Measurements from ENCODE around the gene USP10. TPM values are rescaled to one million over a fixed set of nuclear protein-coding genes. Genes with fewer than 3 reads are reported as not detected.

Gene USP10, protein sequence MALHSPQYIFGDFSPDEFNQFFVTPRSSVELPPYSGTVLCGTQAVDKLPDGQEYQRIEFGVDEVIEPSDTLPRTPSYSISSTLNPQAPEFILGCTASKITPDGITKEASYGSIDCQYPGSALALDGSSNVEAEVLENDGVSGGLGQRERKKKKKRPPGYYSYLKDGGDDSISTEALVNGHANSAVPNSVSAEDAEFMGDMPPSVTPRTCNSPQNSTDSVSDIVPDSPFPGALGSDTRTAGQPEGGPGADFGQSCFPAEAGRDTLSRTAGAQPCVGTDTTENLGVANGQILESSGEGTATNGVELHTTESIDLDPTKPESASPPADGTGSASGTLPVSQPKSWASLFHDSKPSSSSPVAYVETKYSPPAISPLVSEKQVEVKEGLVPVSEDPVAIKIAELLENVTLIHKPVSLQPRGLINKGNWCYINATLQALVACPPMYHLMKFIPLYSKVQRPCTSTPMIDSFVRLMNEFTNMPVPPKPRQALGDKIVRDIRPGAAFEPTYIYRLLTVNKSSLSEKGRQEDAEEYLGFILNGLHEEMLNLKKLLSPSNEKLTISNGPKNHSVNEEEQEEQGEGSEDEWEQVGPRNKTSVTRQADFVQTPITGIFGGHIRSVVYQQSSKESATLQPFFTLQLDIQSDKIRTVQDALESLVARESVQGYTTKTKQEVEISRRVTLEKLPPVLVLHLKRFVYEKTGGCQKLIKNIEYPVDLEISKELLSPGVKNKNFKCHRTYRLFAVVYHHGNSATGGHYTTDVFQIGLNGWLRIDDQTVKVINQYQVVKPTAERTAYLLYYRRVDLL
- total RNA-seq, result 10 to 100 TPM; 40.8 to 43.3 TPM
- polyA plus RNA-seq, result 10 to 100 TPM; 28.2 to 46.1 TPM

DNA sequence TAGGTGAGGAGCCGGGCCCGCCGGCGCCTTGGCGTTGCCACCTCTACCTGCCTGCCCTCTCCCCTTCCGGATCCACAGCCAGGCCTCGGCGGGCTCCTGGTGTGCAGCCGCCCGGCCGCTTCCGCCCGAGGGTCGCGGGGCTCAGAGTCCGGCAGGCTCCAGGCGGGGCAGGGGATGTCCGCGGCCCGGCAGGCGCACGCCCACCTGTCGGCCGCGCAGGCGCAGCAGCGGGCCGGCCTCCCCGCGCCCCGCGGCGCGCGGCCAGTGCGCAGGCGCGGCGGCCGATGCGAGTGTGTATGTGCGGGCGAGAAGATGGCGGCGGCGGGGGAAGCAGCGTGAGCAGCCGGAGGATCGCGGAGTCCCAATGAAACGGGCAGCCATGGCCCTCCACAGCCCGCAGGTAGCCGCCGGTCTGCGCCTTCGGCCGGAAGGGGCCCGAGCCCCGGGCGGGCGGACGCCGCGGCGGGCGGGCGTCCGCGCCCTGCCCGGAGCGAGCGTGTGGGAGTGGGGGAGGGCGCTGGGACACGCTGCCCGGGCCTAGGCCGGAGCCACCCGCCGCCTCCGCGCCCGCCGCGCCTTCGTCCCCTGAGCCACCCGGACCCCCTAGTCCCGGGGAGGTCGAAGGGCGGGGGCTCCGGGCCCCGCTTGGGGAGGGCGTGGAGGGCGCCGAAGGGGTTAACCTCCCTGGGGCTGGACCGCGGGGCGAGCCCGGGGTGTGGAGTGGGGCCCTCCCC, at the start of gene USP10:
USP10 (plus strand) TSS at position 289 of the 734 bp plus-strand sequence; CDS start at position 380, 91 bp downstream.
- Histone ChIP-seq H3K27ac (ENCODE audit: low read depth in 1 of 2, low read length in 2 of 2) (peak within 1 kb of the TSS; percentile 76 to 88), H3K4me3 (ENCODE audit: low read depth in 1 of 3, low read length in 3 of 3) (peak within 1 kb of the TSS; percentile 84 to 98 (median 97)), H3K27me3 (ENCODE audit: control insufficient read depth in 4 of 4, insufficient read depth in 4 of 4, low read length in 3 of 4) (no peaks in the 10 kb centered on the region), H3K9ac (ENCODE audit: low read depth in 1 of 2, low read length in 2 of 2) (peak within 1 kb of the TSS; percentile 70 to 86), H3K4me1 (ENCODE audit: control insufficient read depth in 4 of 4, insufficient read depth in 4 of 4, low read length in 3 of 4) (peaks cover 10 to 32% (median 22%) of the 10 kb centered on the region in 4 donors), H3K9me3 (ENCODE audit: control insufficient read depth in 4 of 4, low read length in 3 of 4) (no peaks in the 10 kb centered on the region), H3K36me3 (ENCODE audit: control insufficient read depth in 4 of 4, insufficient read depth in 3 of 4, low read depth in 1 of 4, low read length in 3 of 4) (no peaks in the 10 kb centered on the region)
- DNase-seq (ENCODE audit: low spot score), result peak; percentile 83
- under 1% methylated on average over 97 of the region's 97 CpGs for WGBS
- TF ChIP-seq ATF3 (IDR thresholded peaks at IDR 0.05) (no peak), YY1 (IDR thresholded peaks at IDR 0.05) (peak; percentile 47)

DNA sequence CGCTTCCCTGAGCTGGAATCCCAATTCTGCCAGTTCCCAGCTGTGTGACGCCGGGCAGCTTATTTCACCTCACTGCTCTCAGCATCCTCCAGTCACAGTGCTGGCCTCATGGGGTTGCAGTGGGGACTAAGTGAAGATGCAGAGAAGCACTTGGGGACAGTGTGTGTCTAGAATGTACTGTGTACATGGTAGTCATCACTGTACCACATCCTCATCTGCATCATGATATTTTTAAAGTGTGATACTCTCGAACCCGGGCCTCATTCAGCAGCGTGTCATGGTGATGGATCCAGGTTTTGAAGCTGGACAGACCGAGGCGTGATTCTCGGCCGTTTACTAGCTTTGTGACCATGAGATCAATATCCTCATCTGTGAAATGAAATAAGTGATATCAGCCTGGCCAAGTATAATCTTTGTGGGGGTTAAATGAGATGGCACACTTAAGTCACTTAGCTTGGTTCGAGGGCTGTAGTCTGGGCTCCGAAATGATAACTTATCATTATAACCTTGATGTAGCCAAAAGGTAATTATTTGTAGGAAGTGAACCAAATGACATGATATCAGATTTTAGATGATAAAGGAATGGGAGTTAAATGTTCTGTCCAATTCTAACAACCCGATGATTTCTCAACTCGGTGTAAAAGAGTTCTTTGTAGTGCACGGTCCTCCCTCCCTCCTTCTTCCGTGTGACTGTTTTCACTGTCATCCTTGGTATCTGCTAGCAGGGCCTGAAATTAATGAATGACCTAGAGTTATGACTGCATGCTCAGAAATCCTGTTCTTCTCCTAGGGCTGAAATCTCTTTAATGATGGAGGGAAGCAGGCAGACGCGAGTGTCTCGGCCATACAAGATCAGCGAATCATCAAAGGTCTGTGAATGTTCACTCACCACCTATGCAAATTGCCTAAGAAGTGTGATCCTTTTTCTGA, 49.5 kb upstream of the USP10 start:
- WGBS, result 90% methylated on average over 20 of the region's 20 CpGs
- no peaks in the 10 kb centered on the region for H3K27me3 ChIP-seq (ENCODE audit: control insufficient read depth in 4 of 4, insufficient read depth in 4 of 4, low read length in 3 of 4)
- DNase-seq (ENCODE audit: low spot score), result no peak
- no peaks in the 10 kb centered on the region for H3K9me3 ChIP-seq (ENCODE audit: control insufficient read depth in 4 of 4, low read length in 3 of 4)
- no peak overlapping the region for H3K27ac ChIP-seq (ENCODE audit: low read depth in 1 of 2, low read length in 2 of 2)
- no peak overlapping the region for H3K9ac ChIP-seq (ENCODE audit: low read depth in 1 of 2, low read length in 2 of 2)
- peaks cover 2 to 15% (median 8%) of the 10 kb centered on the region in 4 donors for H3K4me1 ChIP-seq (ENCODE audit: control insufficient read depth in 4 of 4, insufficient read depth in 4 of 4, low read length in 3 of 4)
- H3K36me3 ChIP-seq (ENCODE audit: control insufficient read depth in 4 of 4, insufficient read depth in 3 of 4, low read depth in 1 of 4, low read length in 3 of 4), result peaks cover 6 to 27% (median 18%) of the 10 kb centered on the region in 4 donors
- H3K4me3 ChIP-seq (ENCODE audit: low read depth in 1 of 3, low read length in 3 of 3), result no peak overlapping the region
- TF ChIP-seq GABPA (IDR thresholded peaks at IDR 0.05 in 1 of 2, conservative IDR thresholded peaks at IDR 0.05 in 1 of 2) (no peak), FOXA1 (IDR thresholded peaks at IDR 0.05) (no peak), TAF1 (conservative IDR thresholded peaks at IDR 0.05) (no peak), EGR1 (IDR thresholded peaks at IDR 0.05; ENCODE audit: low read depth in 2 of 2) (no peak), NR2F2 (IDR thresholded peaks at IDR 0.05) (no peak), HNF4G (IDR thresholded peaks at IDR 0.05) (no peak), MAX (IDR thresholded peaks at IDR 0.05) (no peak), ZBTB33 (IDR thresholded peaks at IDR 0.05) (no peak), JUND (IDR thresholded peaks at IDR 0.05) (no peak), HNF4A (conservative IDR thresholded peaks at IDR 0.05) (no peak), ATF3 (IDR thresholded peaks at IDR 0.05) (no peak), RAD21 (IDR thresholded peaks at IDR 0.05) (no peak), YY1 (IDR thresholded peaks at IDR 0.05) (no peak), CTCF (IDR thresholded peaks at IDR 0.05; ENCODE audit: low read depth, low read length, missing input control) (no peak), SP1 (IDR thresholded peaks at IDR 0.05) (no peak)

Measured in liver (tissue), 9 donors.